ENCODE measurements around the gene GABPB2.
A peak's percentile ranks its signal among the peaks of the same experiment; 100 is the strongest.

GABPB2 gene

DNA sequence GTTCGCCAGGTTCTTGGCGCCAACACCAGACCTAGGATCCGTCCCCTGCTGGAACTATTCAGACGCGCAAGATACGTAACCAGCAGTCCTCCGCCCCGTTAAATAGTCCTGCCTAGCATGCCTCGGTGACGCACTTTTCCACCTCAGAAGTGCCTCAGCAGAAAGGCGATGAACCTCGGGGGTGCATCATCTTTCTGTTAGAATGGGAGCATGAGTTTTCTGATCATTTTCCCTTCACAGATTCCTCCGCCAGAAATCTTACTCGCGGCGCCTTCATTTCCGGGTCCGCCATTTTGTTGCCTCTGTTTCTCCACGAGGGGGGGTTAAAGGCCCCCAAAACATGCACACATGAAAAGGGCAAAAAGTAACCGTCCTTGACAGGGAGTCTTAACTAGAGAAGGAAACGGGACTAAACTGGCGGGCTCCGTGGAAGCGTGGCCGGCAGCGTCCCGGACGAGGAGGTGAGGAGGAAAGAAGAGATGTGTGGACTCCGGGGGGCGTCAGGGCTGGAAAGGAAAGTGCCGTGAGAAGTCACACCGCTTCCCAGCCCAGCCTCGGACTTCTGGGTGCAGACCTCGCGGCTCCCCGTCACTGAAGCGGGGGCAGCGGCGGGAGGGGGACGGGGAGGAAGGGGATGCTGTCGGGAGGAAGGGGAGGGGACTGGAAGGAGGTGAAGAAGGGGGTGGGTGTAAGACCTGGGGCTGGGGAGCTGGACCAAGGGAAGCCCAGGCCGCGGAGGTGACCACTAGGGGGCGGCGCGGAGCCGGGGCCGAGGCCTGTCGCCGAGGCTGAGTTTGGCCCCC lies at the start of gene GABPB2 (continued):
- TF ChIP-seq ZNF792 (tag by site-specific recombination; IDR thresholded peaks at IDR 0.05) (peak; percentile 22; the same call in 1 of the 2 replicates), ZNF513 (tag by site-specific recombination; IDR thresholded peaks at IDR 0.05) (peak; percentile 71), ZNF510 (tag by site-specific recombination; IDR thresholded peaks at IDR 0.05; ENCODE audit: insufficient replicate concordance) (peak; percentile 65), ZNF292 (tag by site-specific recombination; IDR thresholded peaks at IDR 0.05; ENCODE audit: borderline replicate concordance, low read depth) (no peak), YY1 (tag by site-specific recombination; IDR thresholded peaks at IDR 0.05) (peak; percentile 98), OVOL3 (tag by site-specific recombination; IDR thresholded peaks at IDR 0.05) (peak; percentile 85; the same call in 1 of the 2 replicates), ZNF701 (tag by site-specific recombination; IDR thresholded peaks at IDR 0.05) (no peak), ZNF114 (tag by site-specific recombination; IDR thresholded peaks at IDR 0.05) (no peak), ZNF140 (tag by site-specific recombination; IDR thresholded peaks at IDR 0.05) (no peak), ZNF324 (tag by site-specific recombination; IDR thresholded peaks at IDR 0.05) (peak; percentile 97), ZNF670 (tag by site-specific recombination; IDR thresholded peaks at IDR 0.05; ENCODE audit: low read depth) (no peak), ZNF629 (tag by site-specific recombination; IDR thresholded peaks at IDR 0.05) (peak; percentile 98), HOXA7 (CRISPR knock-in tag; IDR thresholded peaks at IDR 0.05; ENCODE audit: borderline replicate concordance) (no peak), ZNF433 (tag by site-specific recombination; IDR thresholded peaks at IDR 0.05; ENCODE audit: low read depth) (no peak), ZBTB7A (tag by site-specific recombination; IDR thresholded peaks at IDR 0.05; ENCODE audit: low read depth) (peak; percentile 91), ZSCAN18 (tag by site-specific recombination; IDR thresholded peaks at IDR 0.05) (peak; percentile 97), ZNF473 (tag by site-specific recombination; IDR thresholded peaks at IDR 0.05) (no peak), ZSCAN16 (tag by site-specific recombination; IDR thresholded peaks at IDR 0.05) (no peak), ZNF518A (tag by site-specific recombination; conservative IDR thresholded peaks at IDR 0.05; ENCODE audit: low read depth) (peak; percentile 66), ZNF660 (tag by site-specific recombination; IDR thresholded peaks at IDR 0.05) (peak; percentile 100), EGR2 (tag by site-specific recombination; IDR thresholded peaks at IDR 0.05; ENCODE audit: low read depth) (peak; percentile 76), ZNF626 (tag by site-specific recombination; IDR thresholded peaks at IDR 0.05) (no peak; the same call in 1 of the 2 replicates), HIC1 (tag by site-specific recombination; IDR thresholded peaks at IDR 0.05) (peak; percentile 65)
- TF ChIP-seq, protein P1, sequence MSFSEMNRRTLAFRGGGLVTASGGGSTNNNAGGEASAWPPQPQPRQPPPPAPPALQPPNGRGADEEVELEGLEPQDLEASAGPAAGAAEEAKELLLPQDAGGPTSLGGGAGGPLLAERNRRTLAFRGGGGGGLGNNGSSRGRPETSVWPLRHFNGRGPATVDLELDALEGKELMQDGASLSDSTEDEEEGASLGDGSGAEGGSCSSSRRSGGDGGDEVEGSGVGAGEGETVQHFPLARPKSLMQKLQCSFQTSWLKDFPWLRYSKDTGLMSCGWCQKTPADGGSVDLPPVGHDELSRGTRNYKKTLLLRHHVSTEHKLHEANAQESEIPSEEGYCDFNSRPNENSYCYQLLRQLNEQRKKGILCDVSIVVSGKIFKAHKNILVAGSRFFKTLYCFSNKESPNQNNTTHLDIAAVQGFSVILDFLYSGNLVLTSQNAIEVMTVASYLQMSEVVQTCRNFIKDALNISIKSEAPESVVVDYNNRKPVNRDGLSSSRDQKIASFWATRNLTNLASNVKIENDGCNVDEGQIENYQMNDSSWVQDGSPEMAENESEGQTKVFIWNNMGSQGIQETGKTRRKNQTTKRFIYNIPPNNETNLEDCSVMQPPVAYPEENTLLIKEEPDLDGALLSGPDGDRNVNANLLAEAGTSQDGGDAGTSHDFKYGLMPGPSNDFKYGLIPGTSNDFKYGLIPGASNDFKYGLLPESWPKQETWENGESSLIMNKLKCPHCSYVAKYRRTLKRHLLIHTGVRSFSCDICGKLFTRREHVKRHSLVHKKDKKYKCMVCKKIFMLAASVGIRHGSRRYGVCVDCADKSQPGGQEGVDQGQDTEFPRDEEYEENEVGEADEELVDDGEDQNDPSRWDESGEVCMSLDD (tag by site-specific recombination; IDR thresholded peaks at IDR 0.05): peak; percentile 98
- TF ChIP-seq, protein P2, sequence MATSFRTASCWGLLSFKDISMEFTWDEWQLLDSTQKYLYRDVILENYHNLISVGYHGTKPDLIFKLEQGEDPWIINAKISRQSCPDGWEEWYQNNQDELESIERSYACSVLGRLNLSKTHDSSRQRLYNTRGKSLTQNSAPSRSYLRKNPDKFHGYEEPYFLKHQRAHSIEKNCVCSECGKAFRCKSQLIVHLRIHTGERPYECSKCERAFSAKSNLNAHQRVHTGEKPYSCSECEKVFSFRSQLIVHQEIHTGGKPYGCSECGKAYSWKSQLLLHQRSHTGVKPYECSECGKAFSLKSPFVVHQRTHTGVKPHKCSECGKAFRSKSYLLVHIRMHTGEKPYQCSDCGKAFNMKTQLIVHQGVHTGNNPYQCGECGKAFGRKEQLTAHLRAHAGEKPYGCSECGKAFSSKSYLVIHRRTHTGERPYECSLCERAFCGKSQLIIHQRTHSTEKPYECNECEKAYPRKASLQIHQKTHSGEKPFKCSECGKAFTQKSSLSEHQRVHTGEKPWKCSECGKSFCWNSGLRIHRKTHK (tag by site-specific recombination; IDR thresholded peaks at IDR 0.05): no peak

Data from HEK293 (cell line).